ENCODE measurements around the gene HLA-DMA.

DNA sequence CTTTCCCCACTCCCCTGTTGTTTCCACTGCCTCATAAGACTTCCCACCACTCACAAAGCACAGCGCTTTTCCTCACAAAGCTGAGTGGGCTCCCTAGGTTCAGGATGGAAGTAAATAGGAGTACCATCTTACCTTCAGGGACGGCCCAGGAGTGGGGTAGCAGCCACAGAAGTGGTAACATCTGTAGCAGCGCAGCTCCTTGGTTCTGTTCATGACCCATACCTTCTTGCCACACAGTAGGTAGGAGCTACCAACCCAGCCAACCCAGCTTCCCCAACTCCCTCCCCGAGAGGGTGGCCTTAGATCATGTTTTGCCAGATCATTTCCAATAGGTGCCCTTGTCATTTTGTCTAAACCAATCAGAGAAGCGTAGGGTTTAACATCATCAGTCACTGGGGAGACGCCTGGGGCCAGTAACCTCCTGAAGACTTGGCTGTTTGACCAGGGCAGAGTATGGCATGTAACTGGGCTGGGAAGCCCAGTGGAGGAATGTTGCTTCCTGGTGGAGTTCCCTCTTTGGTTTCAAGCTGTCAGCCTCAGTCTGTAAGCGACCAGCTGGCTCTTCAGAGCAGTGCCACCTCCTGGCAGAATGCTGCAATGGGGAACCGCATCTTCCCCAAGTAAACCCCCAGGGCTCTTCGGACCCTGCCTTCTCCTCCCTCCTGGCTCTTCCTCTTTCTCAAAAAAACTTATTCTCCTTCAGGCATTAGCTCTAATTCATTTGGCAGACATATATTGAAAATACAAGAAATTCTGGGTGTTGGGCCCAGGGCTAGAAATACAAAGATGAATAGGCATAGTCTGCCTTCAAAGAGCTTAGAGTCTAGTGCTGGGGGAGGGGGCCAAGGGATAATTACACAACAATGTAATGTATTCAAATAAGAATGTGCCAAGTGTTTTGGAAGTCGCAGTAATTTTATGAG lies at the start of gene HLA-DMA:
- TF ChIP-seq ESRRA (IDR thresholded peaks at IDR 0.05; ENCODE audit: borderline replicate concordance, low read depth) (no peak), ARID1B (IDR thresholded peaks at IDR 0.05) (no peak)

Measured in K562 (cell line).